Activated CD8-positive, alpha-beta memory T cell treated with anti-CD3 and anti-CD28 coated beads for 1 hour (primary cell): ENCODE results near the gene LRRC3C.
"Not testable (repeated sequence)": the region's sequence is repeated elsewhere in the genome, so short reads cannot be mapped to it uniquely, and the experiment has no call there.

ENCODE experiments used
- DNase-seq, 2 donors: peaks; one replicate each; pipeline ENCODE4 v3.0.0-alpha.2; 2020; ENCODE audit warnings: low read depth in 1 of 2; ENCODE audit errors: extremely low read depth in 1 of 2

Gene LRRC3C

GRCh38 chr17:39946551-39947330, 19.2 kb downstream of the LRRC3C start:
- no peak for DNase-seq

GRCh38 chr17:39948489-39948828, 20.9 kb downstream of the LRRC3C start:
- not testable (repeated sequence) for DNase-seq

GRCh38 chr17:39949028-39949427, 21.5 kb downstream of the LRRC3C start:
- no peak for DNase-seq

- DNase-seq, result no peak
Observed at GRCh38 chr17:39950871-39951348, 23.4 kb downstream of the LRRC3C start.

GRCh38 chr17:39951924-39952679, 24.6 kb downstream of the LRRC3C start:
- DNase-seq, result no peak

GRCh38 chr17:39952680-39953470, 25.3 kb downstream of the LRRC3C start:
- DNase-seq, result peak; percentile 94 to 96

- no peak for DNase-seq
Observed at GRCh38 chr17:39953471-39953888, 25.9 kb downstream of the LRRC3C start.

- no peak for DNase-seq
Observed at GRCh38 chr17:39954876-39955275, 27.3 kb downstream of the LRRC3C start.

GRCh38 chr17:39955726-39956225, 28.2 kb downstream of the LRRC3C start:
- no peak for DNase-seq

GRCh38 chr17:39960524-39961041, 33.1 kb downstream of the LRRC3C start:
- DNase-seq, result no peak

GRCh38 chr17:39962642-39963220, 35.2 kb downstream of the LRRC3C start, which contains the start of gene GSDMA:
TSS of gene GSDMA (plus strand) at chr17:39963004. CDS start at chr17:39965688, 2,684 bp downstream.
- no peak for DNase-seq

- peak in 1 of 2 donors; percentile 10 for DNase-seq
Observed at GRCh38 chr17:39963829-39964228, 36.3 kb downstream of the LRRC3C start.

- DNase-seq, result no peak
Observed at GRCh38 chr17:39965017-39965699, 37.6 kb downstream of the LRRC3C start.

- DNase-seq, result no peak
Observed at GRCh38 chr17:39966771-39967170, 39.2 kb downstream of the LRRC3C start.

GRCh38 chr17:39968761-39969160, 41.2 kb downstream of the LRRC3C start:
- no peak for DNase-seq

GRCh38 chr17:39969375-39969774, 41.8 kb downstream of the LRRC3C start:
- no peak for DNase-seq

GRCh38 chr17:39970157-39970692, 42.7 kb downstream of the LRRC3C start:
- no peak for DNase-seq

- DNase-seq, result no peak
Observed at GRCh38 chr17:39971076-39971603, 43.6 kb downstream of the LRRC3C start.

- DNase-seq, result no peak
Observed at GRCh38 chr17:39972271-39972670, 44.7 kb downstream of the LRRC3C start.
